Measurements from ENCODE around the gene PAH.

The PAH gene

DNA sequence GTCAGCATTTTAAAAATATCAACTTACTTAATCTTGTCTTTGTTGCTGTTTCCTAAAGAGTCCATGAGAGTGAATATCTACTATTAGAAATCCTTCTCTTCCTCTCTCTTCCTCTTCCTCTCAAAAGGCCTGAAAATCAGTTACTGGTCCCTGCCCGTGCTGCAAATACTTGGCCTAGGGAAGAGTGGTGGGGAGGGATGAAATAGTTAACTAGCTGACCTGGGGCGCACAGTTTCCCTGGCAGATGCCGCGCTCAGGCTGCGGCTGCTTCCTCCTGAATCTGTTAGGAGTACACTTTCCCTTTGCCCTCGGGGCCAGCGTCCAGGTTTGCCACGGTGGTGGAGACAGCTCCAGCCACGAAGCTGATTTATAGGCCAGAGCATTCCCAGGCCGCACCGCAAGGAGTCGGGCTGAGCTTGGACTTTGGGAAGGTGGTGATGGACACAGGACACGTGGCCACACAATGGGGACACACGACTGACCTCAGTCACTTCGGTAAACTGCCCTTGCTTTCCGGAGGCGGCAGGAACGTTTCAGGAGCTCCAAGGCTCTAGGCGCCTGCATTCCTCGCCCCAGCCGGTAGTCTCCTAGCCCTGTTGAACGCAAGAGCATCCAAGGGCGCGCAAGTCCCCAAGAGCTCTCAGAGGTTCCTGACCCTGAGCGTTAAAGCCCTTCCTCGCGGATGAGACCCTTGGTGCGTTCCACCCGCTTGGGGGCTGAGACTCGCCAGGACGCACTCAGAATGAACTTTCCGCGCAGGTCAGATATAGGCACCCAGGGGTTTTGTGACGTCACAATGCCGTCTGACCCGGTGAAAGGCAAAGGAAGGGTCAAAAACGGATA is 33.3 kb upstream of the PAH start:
- no peak for DNase-seq

DNA sequence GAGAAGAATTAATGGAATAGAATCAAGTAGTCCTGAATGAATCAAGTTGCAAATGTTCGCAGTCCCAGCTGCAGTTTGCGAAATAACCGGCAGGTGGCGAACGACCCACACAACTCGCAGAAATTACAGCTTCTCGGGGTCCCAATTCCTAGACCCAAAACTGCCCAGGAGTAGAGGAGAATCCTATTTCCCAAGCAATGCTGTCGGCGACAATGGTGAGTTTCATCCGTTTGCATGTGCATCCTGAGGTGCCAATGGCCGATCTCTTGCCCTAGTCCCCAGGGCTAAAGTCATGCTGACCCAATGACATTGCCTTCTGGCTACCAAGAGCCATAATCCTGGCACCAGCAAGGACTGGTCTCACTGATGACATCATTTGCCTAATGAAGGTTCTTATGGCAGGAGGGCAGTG is 31.9 kb upstream of the PAH start:
- peak; percentile 0 for DNase-seq

DNA sequence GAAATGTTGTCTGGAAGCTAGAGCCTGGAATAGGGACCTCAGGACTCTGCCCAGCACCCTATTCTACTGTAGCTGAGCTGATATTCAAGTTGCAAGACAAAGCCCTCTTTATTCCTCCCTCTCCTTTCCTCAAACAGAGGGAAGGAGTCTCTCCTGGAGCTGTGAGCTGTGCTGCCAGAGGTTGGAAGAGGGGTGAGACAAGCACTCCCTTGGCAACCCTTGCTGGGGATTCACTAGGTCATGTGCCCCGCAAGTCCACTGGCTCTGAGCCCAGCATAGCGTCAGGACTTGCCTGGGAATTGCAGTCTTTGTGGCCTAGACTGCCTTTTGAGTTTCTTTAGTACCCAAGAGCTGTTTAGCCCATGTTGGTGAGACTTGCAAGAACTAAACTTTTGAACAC is 29.0 kb upstream of the PAH start:
- no peak for DNase-seq

DNA sequence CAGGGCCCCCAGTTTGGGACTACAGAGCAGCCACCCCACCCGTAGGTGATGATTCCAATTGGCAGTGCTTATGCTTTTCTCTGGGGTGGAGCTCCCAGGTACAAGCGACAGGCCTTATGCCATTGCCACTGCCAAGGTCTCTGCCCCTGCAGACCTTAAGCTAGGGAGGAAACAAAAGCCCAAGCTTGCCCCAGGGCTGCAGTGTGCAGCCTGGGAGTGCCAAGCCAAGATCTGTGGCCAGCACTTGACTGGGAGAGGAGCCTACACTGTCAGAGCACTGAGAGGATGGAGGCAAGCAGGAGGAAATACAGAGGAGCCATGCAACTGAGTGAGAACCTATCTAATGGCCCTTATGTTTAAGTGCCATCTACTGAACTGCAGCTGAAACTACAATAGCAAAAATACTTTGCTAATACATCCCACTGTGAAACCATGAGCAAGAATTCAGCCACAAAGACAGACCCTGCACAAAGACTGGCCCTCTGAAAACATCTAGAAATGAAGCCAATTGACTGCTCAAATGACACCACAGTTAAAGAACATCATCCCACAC is 22.7 kb upstream of the PAH start:
- no peak for DNase-seq

DNA sequence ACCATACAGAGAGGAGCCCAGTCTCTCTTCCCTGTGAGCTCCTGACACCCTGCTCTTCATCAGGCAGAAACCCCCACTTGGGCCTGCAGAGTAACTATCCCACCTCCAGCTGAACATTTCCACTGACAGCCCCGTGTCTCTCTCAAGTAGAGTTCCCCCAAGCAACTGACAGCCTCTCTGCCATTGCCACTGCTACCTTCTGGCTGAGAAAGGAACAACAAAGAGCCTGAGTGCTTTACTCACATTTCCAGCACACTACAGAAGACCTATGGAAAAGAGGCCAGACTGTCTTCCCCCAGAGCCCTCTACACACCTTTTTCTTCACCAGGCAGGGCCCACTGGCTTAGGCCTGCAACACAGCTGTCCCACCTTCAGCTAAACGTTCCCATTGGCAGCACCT is 22.0 kb upstream of the PAH start:
- no peak for DNase-seq

DNA sequence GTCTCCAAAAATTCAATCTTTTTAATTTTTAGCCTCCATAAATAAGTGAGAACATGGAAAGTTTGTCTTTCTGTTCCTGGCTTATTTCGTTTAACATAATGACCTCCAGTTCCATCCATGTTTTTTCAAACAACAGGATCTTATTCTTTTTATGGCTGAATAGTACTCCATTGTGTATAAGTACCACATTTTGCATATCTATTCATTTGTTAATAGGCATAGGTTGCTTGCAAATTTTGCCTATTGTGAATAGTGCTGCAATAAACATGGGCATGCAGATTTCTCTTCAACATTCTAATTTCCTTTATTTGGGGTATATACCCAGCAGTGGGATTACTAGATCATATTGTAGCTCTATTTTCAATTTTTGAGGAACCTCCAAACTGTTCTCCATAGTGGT is 16.1 kb upstream of the PAH start:
- no peak for DNase-seq

DNA sequence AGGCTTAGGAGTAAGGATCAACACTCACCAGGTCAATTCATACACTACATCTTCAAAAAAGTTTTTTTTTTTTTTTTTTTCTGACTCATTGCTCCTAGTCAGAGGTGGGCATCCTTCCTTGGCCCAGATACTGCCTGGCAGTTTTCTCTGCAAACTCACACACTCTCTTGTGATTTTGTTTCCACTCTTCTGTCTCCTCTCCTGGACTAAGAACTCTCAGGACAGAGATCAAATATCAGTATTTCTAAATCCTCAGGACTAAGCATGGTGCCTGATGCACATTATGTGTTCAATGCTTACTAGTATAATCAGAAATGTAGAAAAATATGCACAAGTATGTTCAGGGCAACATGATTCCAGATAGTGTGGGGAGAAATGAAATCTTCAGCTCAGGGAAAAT is 10.2 kb upstream of the PAH start:
- no peak for DNase-seq

DNA sequence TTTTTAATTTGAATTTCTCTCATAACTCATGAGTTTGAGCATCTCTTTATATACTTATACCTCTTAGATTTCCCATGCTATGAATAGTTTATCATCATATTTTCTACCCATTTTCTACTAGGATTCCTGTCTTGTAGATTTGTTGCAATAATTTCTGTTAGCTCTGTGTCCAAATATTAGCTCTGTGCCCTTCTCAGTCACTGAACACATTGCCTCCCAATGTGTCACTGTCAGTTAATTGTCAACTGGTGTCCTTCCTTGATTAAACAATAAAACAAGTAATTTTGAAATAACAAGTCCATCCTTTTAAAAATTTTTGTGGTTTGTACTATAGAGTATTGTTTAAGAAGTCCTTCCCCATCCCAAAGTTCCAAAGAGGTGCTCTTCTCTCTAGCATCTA is 4.2 kb upstream of the PAH start:
- DNase-seq, result no peak

DNA sequence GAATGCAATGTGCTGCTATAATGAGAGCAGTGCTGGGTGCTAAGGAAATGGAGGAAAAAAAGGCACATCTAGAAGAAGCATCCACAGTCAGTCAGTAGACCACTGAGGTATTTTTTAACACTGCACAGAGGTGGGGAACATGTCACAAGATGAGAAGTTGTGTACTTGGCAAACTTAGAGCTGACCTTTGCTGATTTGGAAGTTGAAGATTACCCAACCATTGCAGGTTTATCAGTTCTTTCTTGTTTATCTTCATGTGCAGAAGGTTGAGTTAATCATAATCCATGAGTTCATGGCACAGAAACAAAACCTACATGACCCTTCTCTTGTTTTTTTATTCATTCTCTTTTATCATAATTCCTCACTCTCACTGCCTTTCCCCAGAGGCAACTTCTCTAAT is 3.2 kb upstream of the PAH start:
- DNase-seq, result no peak

DNA sequence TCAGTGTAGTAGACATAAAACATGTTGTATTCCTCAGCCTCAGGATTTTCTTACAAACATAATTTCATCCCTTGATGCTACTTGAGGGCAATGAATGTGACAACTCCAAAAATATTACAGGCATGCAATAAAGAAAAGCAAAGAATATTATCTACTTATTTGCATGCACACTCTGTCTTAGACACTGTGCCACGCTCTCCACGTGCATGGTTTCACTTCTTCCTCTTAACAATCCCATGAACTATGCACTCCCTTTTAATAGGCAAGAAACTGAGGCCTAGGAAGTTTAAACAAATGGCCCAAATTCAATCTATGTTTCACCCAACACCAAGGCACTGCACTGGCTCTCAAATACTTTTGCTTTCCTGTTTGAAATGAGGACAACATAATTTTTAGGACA is 1.8 kb upstream of the PAH start:
- DNase-seq, result no peak

DNA sequence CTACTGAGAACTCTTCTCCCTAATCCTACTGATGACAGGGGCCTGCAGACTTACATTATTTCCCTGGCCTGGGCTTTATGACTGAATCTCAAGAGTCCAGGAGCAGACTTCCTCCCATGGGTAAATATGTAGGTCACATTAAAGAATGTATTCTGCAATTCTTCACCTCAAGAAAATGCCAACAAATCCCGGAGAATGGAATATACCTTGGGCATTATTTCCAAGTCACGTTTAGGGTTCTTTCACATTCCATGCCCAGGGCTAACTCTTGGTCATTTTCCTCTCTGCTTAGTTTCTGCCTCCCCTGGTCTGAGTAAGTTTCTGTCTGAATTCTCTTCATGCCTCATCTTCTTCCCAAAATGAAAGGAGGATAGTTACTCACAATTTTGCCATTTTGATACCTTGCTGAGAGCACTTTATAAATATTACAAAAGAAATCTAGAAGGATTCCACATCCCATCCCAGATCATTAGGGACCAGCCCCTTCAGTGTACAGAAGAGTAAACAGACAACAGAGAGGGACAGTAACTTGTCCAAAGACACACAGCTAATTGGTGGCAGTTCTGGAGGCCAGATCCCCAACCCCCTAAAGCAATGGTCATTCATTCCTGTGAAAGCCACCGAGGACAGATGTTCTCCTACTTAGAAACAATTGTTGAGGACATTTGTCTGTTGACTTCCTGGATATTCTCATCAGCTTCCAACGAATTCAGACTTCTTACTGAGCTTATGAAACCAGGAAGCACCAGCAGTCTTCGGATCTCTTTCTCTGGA is 605 bp downstream of the PAH start:
- no peak for DNase-seq

DNA sequence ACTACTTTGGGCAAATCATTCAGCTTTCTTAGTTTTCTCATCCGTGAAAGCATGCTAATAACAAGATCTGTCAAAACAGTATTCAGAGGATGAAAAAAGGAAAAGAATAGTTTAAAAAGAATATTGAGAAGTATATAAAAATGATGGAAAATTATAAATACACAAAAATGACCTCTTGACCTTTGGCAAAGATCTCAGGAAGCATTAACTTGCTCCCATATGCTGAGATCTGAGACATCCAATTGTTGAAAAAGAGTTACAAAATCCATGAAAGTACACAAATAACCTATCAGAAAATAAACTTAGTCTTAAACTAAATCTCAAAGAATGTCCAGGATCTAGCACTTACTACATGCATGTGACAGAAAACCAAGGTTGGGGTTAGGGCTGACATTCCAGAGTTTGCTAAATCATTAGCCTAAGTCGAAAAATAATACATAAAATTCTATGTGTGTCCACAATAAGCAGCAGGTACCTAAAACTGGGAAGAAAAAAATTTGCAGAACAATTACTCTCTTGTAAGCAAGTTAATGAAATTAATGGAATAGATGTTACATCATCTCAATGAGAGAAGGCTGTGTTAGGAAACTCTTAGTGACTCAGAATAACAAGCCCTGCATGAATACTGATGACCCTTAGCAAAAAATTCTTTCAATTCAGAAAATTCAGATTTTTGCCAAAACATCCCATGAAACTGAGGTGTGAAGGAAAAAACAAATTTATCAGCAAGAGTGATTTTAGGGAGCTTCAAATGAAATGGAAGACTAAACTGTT is 3.4 kb downstream of the PAH start:
- DNase-seq, result no peak

DNA sequence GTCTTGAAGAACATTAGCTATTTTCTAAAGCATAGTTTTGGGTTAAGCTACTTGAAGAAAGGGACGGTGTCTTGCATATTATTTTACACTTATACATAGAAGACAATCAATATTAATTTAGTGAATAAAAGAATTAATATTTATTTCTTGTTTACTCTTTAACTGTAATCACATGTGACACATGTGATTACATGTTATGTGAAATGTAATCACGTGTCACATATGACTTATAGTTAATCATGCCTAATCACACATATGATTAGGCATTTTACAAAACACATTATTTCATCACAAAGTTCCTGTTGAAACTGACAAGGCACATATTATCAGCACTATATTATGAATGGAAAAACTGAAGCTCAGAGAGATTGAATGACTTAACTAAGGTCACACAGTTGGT is 4.8 kb downstream of the PAH start:
- DNase-seq, result no peak

DNA sequence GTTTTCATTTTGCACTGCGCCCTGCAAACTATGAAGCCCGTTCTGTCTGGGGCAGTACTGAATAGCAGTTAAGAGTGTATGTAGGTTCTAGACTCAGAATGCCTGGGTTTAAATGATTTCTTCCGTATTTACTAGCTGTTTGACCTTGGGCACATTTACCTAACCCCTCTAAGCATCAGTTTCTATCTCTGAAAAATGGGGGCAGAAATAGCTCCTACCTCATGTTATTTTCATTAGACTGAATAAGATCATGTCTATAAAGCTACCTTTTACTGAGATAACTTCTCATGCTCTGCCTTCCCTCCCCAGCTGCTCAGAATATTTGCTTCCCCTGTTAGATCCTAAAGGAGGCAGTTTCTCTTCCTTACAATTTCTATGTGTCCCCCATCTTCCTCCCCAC is 5.7 kb downstream of the PAH start:
- DNase-seq, result no peak

DNA sequence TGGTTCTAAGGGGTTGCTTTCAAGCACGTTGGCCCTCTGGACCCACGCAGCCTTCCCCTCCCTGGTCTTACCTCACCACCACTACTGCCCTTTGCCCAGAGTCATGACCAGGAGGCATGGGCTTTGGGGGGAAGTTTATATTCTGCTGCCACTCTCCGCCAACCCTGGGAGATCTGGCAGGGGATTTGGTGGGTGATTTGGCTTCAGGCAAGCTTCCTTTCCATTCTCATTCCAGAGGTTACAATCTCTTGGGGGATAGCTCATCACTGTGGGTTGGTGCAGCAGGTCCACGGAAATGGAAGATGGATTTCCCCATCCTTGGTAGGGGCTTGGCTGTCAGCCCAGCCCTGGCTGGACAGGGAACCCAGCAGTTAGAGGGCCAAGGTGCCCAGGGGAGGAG is 6.3 kb downstream of the PAH start:
- no peak for DNase-seq

DNA sequence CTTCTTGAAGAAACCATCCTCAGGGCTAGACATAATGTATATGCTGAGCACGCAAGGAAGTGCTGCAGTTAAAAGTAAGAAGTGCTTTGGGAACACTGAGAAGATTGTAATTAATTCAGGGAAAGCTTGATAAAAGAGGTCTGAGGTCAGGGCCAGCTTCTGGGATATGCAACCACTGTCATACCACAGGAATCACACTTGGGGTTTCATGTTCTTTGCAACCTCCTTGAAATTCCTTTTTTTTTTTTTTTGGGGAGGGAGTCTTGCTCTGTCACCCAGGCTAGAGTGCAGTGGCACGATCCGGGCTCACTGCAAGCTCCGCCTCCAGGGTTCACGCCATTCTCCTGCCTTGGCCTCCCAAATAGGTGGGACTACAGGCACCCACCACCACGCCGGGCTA is 6.9 kb downstream of the PAH start:
- DNase-seq, result no peak

DNA sequence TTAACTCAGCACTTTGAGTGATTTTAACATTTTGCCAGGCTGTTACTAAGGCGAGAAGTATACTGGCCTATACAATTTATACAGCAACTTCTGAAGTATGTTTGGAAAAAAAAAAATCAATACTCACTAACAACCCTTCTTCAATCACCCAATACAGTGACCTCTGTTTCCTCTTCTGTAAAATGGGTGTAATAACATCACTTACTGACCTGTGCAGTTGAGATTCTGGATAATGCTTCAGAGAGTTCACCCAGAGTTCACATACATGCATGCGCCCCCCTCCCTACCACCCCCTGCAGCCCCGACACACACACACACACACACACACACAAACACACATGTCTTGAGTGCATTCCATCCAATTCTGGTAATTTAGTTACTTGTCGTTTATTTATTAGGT is 9.1 kb downstream of the PAH start:
- no peak for DNase-seq

DNA sequence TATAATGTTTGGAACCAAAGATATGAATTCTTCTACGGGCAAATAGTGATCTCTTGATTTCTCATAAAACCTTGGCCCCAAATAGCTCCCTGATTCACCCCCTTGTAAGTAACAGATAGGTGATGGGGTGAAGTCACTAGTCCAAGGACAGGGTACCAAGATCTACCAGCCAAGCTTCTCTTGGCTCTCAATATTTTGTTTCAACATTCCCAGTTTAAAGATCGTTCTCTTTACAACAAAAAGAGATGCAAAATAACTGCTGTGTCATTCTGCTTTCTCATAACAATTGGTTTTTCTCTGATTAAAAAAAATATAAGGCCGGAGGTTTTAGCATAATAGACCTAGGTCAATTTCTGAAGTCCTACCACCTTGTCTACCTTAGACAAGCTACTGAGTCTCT is 11.8 kb downstream of the PAH start:
- no peak for DNase-seq

DNA sequence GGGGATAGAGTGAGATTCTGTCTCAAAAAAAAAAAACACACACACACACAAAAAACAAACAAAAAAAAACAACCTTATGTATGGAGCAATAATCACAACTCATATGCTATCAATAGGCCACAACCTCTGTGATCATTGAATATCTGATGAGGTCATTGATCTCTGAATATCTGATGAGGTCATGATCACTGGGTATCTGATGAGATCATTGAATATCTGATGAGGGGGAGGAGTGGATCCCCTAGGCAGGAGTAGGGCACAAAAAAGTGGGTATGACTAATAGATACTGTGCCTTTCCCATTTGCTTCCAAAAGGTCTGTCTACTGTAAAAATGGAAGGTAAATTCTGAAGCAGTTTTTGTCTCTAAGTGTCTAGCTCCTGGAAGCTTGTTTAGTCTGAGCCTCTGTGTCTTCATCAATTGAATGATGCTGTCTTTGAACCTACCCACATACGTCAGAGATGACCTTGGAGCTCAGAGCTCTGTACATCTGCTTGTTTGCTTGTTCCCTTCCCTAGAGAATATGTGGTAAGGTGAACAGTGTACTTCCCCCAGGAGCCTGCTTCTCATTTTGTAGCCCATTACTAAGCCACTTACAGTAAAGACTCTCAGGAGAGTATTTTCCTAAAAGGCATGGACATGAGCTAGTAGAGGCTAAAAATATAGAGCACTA is 13.6 kb downstream of the PAH start:
- DNase-seq, result no peak

DNA sequence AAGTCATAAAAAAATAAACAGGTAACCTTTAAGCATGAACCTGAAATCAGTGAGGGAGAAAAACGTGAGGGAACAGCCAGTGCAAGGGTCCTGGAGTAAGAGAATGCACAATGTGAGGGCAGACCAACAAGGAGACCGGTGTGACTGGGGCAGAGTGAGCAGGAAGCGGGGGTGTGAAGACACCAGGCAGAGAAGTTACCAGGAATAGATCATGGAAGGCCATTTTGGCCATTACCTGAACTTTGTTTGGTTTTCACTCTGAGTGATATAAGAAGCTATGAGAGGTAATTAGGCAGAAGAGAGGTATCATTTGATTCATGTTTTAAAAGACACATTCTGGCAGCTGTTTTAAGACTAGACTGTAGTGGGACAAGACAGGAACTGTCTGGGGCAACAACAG is 15.0 kb downstream of the PAH start:
- no peak for DNase-seq

DNA sequence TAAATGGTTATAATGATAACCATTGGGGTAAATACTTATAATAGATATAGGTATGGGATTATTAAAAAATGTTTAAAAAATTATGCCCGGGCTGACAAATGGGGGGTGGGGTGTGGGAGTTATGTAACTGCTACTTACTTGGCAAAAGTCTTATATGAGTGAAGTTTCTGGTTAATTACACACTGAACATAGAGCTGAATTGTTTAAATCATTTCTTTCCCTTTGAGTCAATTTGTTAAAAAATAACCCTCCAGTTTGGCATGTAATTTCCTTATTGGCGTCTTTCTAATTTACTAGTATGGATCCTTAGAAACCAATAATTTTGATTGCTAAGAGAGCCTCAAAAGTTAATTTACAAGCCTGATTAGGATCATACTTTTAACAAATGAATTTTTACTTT is 16.7 kb downstream of the PAH start:
- DNase-seq, result no peak

DNA sequence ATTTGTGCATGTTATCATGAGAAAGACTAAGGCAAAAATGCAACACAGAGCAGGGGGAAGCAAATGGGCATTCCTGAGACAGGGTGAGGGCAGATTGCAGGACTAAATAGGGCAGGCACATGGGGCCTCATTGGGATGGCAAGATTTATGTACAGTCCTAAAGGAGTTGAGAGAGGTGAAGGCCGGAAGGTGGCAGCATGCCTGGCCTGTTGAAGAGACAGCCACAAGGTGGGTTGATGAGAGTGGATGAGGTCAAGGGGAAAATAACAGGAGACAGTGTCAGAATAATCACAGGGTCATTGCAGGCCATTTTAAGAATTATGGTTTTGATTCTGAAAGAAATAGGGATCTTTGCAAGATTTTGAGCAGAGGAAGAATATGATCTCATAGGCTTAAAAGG is 21.0 kb downstream of the PAH start:
- no peak for DNase-seq

DNA sequence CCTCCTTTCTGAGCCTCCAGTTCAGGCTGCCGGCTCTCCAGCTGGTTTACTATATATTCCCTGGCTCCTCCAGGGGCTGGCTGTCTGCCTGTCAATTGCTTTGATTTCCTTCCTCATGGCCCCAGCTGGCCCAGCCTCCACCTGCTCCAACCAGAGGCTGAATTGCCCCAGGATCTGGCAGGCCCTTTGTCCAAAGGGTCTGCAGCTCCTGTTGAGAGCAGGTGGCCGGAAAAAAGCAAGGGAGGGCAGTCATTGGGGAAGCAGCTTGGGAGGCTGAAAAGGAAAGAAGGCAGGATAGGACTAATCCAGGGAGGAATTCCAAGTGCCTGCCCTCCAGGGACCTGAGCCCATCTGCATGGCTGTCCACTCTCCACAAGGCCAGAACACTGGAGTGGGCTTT is 25.3 kb downstream of the PAH start:
- DNase-seq, result no peak

Measured in DMS 273 treated with DMSO at 0.1 percent for 48 hours (cell line).